ENCODE data around the gene ZNF184. TPM values are rescaled to one million over a fixed set of nuclear protein-coding genes. Genes with fewer than 3 reads are reported as not detected.

The ZNF184 gene
- total and polyA plus RNA-seq, 2 of the 4 experiments (the other 2 are of a cell fraction), result 2.8 to 8.1 TPM

DNA sequence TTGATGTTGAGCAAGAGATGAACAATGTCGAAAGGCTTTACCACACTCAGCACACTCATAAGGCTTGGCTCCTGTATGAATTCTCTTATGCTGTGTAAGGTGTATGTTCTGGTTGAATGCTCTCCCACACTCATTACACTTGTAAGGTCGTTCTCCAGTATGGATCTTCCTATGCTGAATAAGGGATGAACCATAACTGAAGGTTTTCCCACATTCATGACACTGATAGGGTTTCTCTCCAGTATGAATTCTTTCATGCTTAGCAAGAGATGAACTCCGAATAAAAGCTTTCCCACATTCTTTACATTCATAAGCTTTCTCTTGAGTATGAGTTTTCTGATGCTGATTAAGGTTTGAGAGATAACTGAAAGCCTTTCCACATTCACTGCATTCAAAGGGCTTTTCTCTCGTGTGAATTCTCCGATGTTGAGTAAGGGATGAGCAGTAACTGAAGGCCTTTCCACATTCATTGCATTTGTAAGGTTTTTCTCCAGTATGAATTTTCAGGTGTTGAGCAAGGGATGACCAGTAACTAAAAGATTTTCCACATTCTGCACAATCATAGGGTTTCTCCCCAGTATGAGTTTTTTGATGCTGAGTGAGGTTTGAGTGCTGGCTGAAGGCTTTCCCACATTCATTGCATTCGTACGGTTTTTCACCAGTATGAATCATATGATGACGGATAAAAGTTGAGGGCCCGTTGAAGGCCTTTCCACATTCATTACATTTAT is 21.1 kb downstream of the ZNF184 start:
- H3K79me1 ChIP-seq (ENCODE audit: low read depth in 1 of 2, low read length in 2 of 2), result no peaks in the 10 kb centered on the region; a peak in 1 of 4 replicates
- H3K56ac ChIP-seq (ENCODE audit: extremely low read depth, insufficient read depth, low read length), result no peak overlapping the region
- WGBS, 2 experiments (ENCODE audit: extremely low coverage in 2 of 2, insufficient read length in 1 of 2), result no CpG with 5 or more reads among the region's 9 CpGs
- H2AK9ac ChIP-seq (replicated peaks; ENCODE audit: low read depth, low read length, poor library complexity), result no peak overlapping the region
- H4K5ac ChIP-seq (ENCODE audit: low read depth, low read length), result no peak overlapping the region
- no peak for TF ChIP-seq MAZ (IDR thresholded peaks at IDR 0.05; ENCODE audit: borderline replicate concordance, low read depth, low read length)
- no peak for TF ChIP-seq CHD1 (IDR thresholded peaks at IDR 0.05; ENCODE audit: low read depth, low read length)
- no peak for TF ChIP-seq MAFK (IDR thresholded peaks at IDR 0.05; ENCODE audit: low read depth, low read length)
- no peak for TF ChIP-seq BHLHE40 (IDR thresholded peaks at IDR 0.05; ENCODE audit: low read depth, low read length)
- TF ChIP-seq, protein P1, sequence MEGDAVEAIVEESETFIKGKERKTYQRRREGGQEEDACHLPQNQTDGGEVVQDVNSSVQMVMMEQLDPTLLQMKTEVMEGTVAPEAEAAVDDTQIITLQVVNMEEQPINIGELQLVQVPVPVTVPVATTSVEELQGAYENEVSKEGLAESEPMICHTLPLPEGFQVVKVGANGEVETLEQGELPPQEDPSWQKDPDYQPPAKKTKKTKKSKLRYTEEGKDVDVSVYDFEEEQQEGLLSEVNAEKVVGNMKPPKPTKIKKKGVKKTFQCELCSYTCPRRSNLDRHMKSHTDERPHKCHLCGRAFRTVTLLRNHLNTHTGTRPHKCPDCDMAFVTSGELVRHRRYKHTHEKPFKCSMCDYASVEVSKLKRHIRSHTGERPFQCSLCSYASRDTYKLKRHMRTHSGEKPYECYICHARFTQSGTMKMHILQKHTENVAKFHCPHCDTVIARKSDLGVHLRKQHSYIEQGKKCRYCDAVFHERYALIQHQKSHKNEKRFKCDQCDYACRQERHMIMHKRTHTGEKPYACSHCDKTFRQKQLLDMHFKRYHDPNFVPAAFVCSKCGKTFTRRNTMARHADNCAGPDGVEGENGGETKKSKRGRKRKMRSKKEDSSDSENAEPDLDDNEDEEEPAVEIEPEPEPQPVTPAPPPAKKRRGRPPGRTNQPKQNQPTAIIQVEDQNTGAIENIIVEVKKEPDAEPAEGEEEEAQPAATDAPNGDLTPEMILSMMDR (conservative IDR thresholded peaks at IDR 0.05; ENCODE audit: low read depth, low read length), result no peak
- no peak for TF ChIP-seq FOS (IDR thresholded peaks at IDR 0.05; ENCODE audit: low read depth, low read length)
- TF ChIP-seq, protein P2, sequence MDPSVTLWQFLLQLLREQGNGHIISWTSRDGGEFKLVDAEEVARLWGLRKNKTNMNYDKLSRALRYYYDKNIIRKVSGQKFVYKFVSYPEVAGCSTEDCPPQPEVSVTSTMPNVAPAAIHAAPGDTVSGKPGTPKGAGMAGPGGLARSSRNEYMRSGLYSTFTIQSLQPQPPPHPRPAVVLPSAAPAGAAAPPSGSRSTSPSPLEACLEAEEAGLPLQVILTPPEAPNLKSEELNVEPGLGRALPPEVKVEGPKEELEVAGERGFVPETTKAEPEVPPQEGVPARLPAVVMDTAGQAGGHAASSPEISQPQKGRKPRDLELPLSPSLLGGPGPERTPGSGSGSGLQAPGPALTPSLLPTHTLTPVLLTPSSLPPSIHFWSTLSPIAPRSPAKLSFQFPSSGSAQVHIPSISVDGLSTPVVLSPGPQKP (IDR thresholded peaks at IDR 0.05; ENCODE audit: borderline replicate concordance, low read depth, low read length), result no peak
- TF ChIP-seq RFX5 (IDR thresholded peaks at IDR 0.05; ENCODE audit: low read depth, low read length), result no peak
- no peak for TF ChIP-seq SMC3 (IDR thresholded peaks at IDR 0.05; ENCODE audit: low read depth, low read length)
- TF ChIP-seq CEBPB (IDR thresholded peaks at IDR 0.05; ENCODE audit: low read depth, low read length), result no peak
- no peak for TF ChIP-seq RCOR1 (IDR thresholded peaks at IDR 0.05; ENCODE audit: insufficient replicate concordance, low read length)
- TF ChIP-seq, protein P3, sequence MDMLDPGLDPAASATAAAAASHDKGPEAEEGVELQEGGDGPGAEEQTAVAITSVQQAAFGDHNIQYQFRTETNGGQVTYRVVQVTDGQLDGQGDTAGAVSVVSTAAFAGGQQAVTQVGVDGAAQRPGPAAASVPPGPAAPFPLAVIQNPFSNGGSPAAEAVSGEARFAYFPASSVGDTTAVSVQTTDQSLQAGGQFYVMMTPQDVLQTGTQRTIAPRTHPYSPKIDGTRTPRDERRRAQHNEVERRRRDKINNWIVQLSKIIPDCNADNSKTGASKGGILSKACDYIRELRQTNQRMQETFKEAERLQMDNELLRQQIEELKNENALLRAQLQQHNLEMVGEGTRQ (IDR thresholded peaks at IDR 0.05; ENCODE audit: low read depth, low read length), result no peak
- TF ChIP-seq POLR2A (IDR thresholded peaks at IDR 0.05; ENCODE audit: low read depth, low read length), result no peak
- no peak for TF ChIP-seq NFE2L2 (IDR thresholded peaks at IDR 0.05; ENCODE audit: low read depth, low read length)
- TF ChIP-seq MXI1 (IDR thresholded peaks at IDR 0.05; ENCODE audit: borderline replicate concordance, low read depth, low read length), result no peak
- no peak for TF ChIP-seq RAD21 (IDR thresholded peaks at IDR 0.05; ENCODE audit: low read length)
- peaks cover 60% of the 10 kb centered on the region for H3K9me3 ChIP-seq (ENCODE audit: control insufficient read depth, insufficient read depth, low read length)
- no peak overlapping the region for H2AFZ ChIP-seq (replicated peaks; ENCODE audit: low read length, poor library complexity)
- ChIA-PET CTCF (no interaction called here), POLR2A (ENCODE audit: unreplicated experiment) (no interaction called here)
- H2BK5ac ChIP-seq (ENCODE audit: low read depth, low read length, poor library complexity, severe bottlenecking), result no peak overlapping the region
- no peaks in the 10 kb centered on the region for H3K4me1 ChIP-seq (ENCODE audit: control insufficient read depth, insufficient read depth, low read length)
- no peak overlapping the region for H3K9ac ChIP-seq (ENCODE audit: low read depth, low read length)
- H3K23ac ChIP-seq (ENCODE audit: low read depth, low read length), result no peak overlapping the region
- no peak overlapping the region for H2AK5ac ChIP-seq (ENCODE audit: low read depth, low read length)
- H2BK120ac ChIP-seq (ENCODE audit: low read depth, low read length), result no peak overlapping the region
- intact Hi-C loops (cut with micrococcal nuclease), result no loop called here
- H3K4me2 ChIP-seq (ENCODE audit: low read depth, low read length), result no peak overlapping the region
- H3K9me1 ChIP-seq (ENCODE audit: insufficient read depth, low read length), result no peaks in the 10 kb centered on the region
- no peaks in the 10 kb centered on the region for H4K20me1 ChIP-seq (ENCODE audit: insufficient read depth, low read length)
- H3K4ac ChIP-seq (ENCODE audit: low read depth, low read length), result no peak overlapping the region
- dilution Hi-C loops (cut with HindIII; ENCODE audit: low sequenced_read_pairs, unreplicated experiment), result no loop called here
- no peak overlapping the region for H3K14ac ChIP-seq (replicated peaks; ENCODE audit: low read depth, low read length)
- DNase-seq (no peak), ATAC-seq (ENCODE audit: low read depth) (no peak)
- H4K91ac ChIP-seq (ENCODE audit: insufficient read depth, low read depth, low read length), result no peak overlapping the region
- no peak overlapping the region for H2BK20ac ChIP-seq (ENCODE audit: low read depth, low read length)
- H3K18ac ChIP-seq (ENCODE audit: low read depth, low read length), result no peak overlapping the region
- no peak overlapping the region for H4K8ac ChIP-seq (ENCODE audit: low read depth in 2 of 2, low read length in 2 of 2)
- no peak overlapping the region for H3K4me3 ChIP-seq (ENCODE audit: insufficient read depth, low read depth, low read length)
- in situ Hi-C loops (cut with MboI; ENCODE audit: low sequenced_read_pairs), result no loop called here
- no peak overlapping the region for H3K27ac ChIP-seq (ENCODE audit: insufficient read depth, low read length)
- H3K27me3 ChIP-seq (ENCODE audit: control insufficient read depth, insufficient read depth, low read length), result no peaks in the 10 kb centered on the region
- no peak overlapping the region for H2BK15ac ChIP-seq (ENCODE audit: low read depth, low read length)
- peaks cover 44% of the 10 kb centered on the region for H3K36me3 ChIP-seq (ENCODE audit: control insufficient read depth, insufficient read depth, low read length)
- BruUV-seq (replicated peaks), result no TSS peak

Data from IMR-90 (cell line).